Measurements from ENCODE around the gene TINAG.

GRCh38 chr6:54308986-54309315, 710 bp downstream of the TINAG start:
- TF ChIP-seq CTCF (conservative IDR thresholded peaks at IDR 0.05) (no peak), ZFX (IDR thresholded peaks at IDR 0.05) (no peak)
